ENCODE measurements around the gene CLCN7. TPM values are rescaled to one million over a fixed set of nuclear protein-coding genes. Genes with fewer than 3 reads are reported as not detected.
A peak's percentile ranks its signal among the peaks of the same experiment; 100 is the strongest.

The CLCN7 gene
- total RNA-seq, 1 experiment from 2014 or later = 60.0 TPM

DNA sequence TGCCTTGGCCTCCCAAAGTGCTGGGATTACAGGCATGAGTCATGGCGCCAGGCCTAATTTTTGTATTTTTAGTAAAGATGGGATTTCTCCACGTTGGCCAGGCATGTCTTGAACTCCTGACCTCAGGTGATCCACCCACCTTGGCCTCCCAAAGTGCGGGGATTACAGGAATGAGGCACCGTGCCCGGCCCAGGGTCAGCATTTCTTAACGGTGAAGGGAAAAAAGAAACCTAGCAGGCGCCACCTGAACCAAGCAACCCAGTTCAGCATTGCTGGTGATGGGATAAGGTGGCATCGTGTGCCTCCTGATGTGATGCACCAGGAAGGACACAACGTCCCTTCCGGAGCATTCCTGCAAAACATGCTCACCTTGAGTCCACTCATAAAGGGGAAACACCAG is 2.2 kb upstream of the CLCN7 start:
- peaks cover 6% of the 10 kb centered on the region for H3K4me1 Mint-ChIP-seq (ENCODE audit: insufficient read depth, unreplicated experiment)
- POLR2A ChIA-PET = interaction anchor here (2.6 kb wide), 1 partner anchor 16 kb away, joined by 10 read pairs; the partner anchor contains the start of gene TELO2
- H3K27me3 Mint-ChIP-seq (ENCODE audit: insufficient read depth, unreplicated experiment) = no peaks in the 10 kb centered on the region
- no peaks in the 10 kb centered on the region for H3K9me3 Mint-ChIP-seq (ENCODE audit: unreplicated experiment)
- no peak overlapping the region for H3K4me3 Mint-ChIP-seq (ENCODE audit: unreplicated experiment)
- intact Hi-C loops (cut with micrococcal nuclease) = no loop called here
- CTCF ChIA-PET = no interaction called here
- TF ChIP-seq, protein P1, sequence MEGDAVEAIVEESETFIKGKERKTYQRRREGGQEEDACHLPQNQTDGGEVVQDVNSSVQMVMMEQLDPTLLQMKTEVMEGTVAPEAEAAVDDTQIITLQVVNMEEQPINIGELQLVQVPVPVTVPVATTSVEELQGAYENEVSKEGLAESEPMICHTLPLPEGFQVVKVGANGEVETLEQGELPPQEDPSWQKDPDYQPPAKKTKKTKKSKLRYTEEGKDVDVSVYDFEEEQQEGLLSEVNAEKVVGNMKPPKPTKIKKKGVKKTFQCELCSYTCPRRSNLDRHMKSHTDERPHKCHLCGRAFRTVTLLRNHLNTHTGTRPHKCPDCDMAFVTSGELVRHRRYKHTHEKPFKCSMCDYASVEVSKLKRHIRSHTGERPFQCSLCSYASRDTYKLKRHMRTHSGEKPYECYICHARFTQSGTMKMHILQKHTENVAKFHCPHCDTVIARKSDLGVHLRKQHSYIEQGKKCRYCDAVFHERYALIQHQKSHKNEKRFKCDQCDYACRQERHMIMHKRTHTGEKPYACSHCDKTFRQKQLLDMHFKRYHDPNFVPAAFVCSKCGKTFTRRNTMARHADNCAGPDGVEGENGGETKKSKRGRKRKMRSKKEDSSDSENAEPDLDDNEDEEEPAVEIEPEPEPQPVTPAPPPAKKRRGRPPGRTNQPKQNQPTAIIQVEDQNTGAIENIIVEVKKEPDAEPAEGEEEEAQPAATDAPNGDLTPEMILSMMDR (IDR thresholded peaks at IDR 0.05; ENCODE audit: unreplicated experiment) = no peak
- H3K36me3 Mint-ChIP-seq (ENCODE audit: insufficient read depth, unreplicated experiment) = peaks cover 5% of the 10 kb centered on the region
- DNase-seq (ENCODE audit: unreplicated experiment) = no peak
- H3K27ac Mint-ChIP-seq (ENCODE audit: low read depth, unreplicated experiment) = no peak overlapping the region
- BruUV-seq (replicated peaks) = no TSS peak

DNA sequence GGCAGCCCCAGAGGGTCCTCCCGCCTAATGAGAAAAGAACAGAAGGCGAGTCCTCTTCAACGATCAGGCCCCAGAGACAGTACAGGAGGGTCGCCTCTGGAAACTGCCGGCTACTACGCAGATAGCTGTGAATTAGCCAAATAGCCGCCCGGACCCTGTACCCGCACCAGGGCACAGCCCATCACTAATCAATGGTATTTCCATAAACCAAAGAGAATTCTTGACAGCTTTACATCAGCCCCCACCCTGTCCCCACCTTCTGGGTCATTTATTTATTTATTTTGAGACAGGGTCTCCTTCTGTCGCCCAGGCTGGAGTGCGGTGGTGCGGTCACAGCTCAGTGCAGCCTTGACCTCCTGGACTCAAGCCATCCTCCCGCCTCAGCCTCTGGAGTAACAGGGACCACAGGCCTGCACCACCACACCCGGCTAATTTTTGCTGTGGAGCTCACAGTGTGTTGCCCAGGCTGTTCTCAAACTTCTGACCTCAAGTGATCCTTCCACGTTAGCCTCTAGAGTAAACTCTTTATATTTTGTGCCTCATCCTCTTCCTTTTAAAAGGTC is 805 bp upstream of the CLCN7 start:
- CTCF ChIA-PET = no interaction called here
- peak overlapping the region; percentile 72 for H3K4me3 Mint-ChIP-seq (ENCODE audit: unreplicated experiment)
- H3K27me3 Mint-ChIP-seq (ENCODE audit: insufficient read depth, unreplicated experiment) = no peaks in the 10 kb centered on the region
- intact Hi-C loops (cut with micrococcal nuclease) = no loop called here
- TF ChIP-seq, protein P1 (IDR thresholded peaks at IDR 0.05; ENCODE audit: unreplicated experiment) = no peak
- H3K27ac Mint-ChIP-seq (ENCODE audit: low read depth, unreplicated experiment) = peak overlapping the region; percentile 75
- H3K4me1 Mint-ChIP-seq (ENCODE audit: insufficient read depth, unreplicated experiment) = peaks cover 6% of the 10 kb centered on the region
- H3K9me3 Mint-ChIP-seq (ENCODE audit: unreplicated experiment) = no peaks in the 10 kb centered on the region
- TSS peak; percentile 67 for BruUV-seq (replicated peaks)
- POLR2A ChIA-PET = interaction anchor here (0.6 to 1.4 kb wide), 7 partner anchors 16 to 374 kb away, joined by 3 to 4 read pairs (median 3); partner anchors contain the start of genes IFT140, JPT2, TELO2 and UQCC4
- DNase-seq (ENCODE audit: unreplicated experiment) = no peak
- peaks cover 10% of the 10 kb centered on the region for H3K36me3 Mint-ChIP-seq (ENCODE audit: insufficient read depth, unreplicated experiment)

DNA sequence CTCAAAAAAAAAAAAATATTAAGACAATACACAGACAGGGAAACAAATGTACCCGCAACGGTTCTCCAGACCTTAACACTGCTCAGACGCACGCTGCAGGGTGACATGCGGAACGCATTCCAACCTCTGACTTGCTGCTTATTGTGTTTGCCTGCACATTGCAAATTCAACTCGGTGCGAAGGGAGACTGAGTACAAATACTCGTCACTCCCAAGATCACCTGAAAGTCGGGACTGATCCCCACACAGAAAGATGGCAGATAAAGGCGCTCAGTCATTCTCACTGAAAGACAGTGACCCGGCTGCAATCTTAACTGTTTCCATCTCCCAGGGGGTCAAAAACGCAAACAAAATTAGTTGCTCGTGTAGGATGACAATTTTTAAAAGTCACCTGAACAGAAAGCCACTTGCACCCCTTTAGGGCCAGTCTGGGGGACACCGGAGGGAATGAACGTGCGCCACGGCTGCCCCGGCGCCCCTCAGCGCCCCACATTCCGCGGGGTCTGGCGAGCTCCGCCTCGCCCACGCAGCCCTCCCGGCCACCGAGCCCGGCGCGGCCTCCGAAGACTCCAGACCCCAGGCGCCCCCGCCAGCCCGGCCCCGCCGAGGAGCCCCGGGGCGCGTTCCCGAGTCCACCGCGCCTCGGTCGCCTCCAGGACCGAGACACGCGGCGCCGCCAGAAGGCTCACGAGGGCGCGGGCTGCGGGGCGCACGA is 589 bp downstream of the CLCN7 start:
- Mint-ChIP-seq H3K4me3 (ENCODE audit: unreplicated experiment) (peak overlapping the region; percentile 72), H3K27me3 (ENCODE audit: insufficient read depth, unreplicated experiment) (no peaks in the 10 kb centered on the region), H3K9me3 (ENCODE audit: unreplicated experiment) (no peaks in the 10 kb centered on the region), H3K27ac (ENCODE audit: low read depth, unreplicated experiment) (peak overlapping the region; percentile 75), H3K4me1 (ENCODE audit: insufficient read depth, unreplicated experiment) (peaks cover 6% of the 10 kb centered on the region), H3K36me3 (ENCODE audit: insufficient read depth, unreplicated experiment) (peaks cover 16% of the 10 kb centered on the region)
- POLR2A ChIA-PET = no interaction called here
- DNase-seq (ENCODE audit: unreplicated experiment) = no peak
- CTCF ChIA-PET = no interaction called here
- intact Hi-C loops (cut with micrococcal nuclease) = no loop called here
- TF ChIP-seq, protein P1 (IDR thresholded peaks at IDR 0.05; ENCODE audit: unreplicated experiment) = no peak
- BruUV-seq (replicated peaks) = TSS peak; percentile 58

DNA sequence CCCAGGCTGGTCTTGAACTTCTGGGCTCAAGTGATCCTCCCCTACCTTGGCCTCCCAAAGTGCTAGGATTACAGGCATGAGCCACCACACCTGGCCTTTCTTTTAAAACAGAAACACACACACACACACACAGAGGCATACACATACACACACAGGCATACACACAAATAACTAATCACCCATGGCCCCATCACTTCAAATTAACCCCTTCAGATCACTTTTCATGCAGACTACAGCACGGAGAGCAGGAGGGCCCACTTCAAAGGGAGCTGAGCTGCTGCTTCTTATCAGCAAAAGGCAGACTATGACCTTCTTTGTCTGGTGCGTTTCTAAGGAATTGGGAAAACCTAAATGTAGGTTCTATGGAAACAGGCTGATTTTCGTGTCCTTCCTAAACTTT is 1.9 kb downstream of the CLCN7 start:
- H3K27ac Mint-ChIP-seq (ENCODE audit: low read depth, unreplicated experiment) = no peak overlapping the region
- H3K4me3 Mint-ChIP-seq (ENCODE audit: unreplicated experiment) = peak overlapping the region; percentile 27
- DNase-seq (ENCODE audit: unreplicated experiment) = no peak
- BruUV-seq (replicated peaks) = TSS peak; percentile 19
- POLR2A ChIA-PET = interaction anchor here (0.6 kb wide), 1 partner anchor 205 kb away, joined by 7 read pairs; the partner anchor contains the start of gene JPT2
- peaks cover 16% of the 10 kb centered on the region for H3K36me3 Mint-ChIP-seq (ENCODE audit: insufficient read depth, unreplicated experiment)
- TF ChIP-seq, protein P1 (IDR thresholded peaks at IDR 0.05; ENCODE audit: unreplicated experiment) = no peak
- CTCF ChIA-PET = interaction anchor here (0.6 to 0.7 kb wide), 3 partner anchors 14 to 113 kb away, joined by 3 to 4 read pairs (median 3); no protein-coding TSS in a partner anchor
- H3K27me3 Mint-ChIP-seq (ENCODE audit: insufficient read depth, unreplicated experiment) = no peaks in the 10 kb centered on the region
- intact Hi-C loops (cut with micrococcal nuclease) = no loop called here
- peaks cover 6% of the 10 kb centered on the region for H3K4me1 Mint-ChIP-seq (ENCODE audit: insufficient read depth, unreplicated experiment)
- H3K9me3 Mint-ChIP-seq (ENCODE audit: unreplicated experiment) = no peaks in the 10 kb centered on the region
